MCF 10A (cell line): Measurements from ENCODE around the gene PCK2. TPM values are rescaled to one million over a fixed set of nuclear protein-coding genes. Genes with fewer than 3 reads are reported as not detected.

Experiments
- BruUV-seq: library from RNA; stranded (reverse); fragments of 400-500 nt; replicated peaks from 2 replicates; lab custom pipeline; 2021; lab: Mats Ljungman, UMichigan
- CTCF ChIA-PET: fragments of 300-600 bp; sonication (Branson Sonifier 250); formaldehyde crosslinking; extraction: SDS; loops from one replicate; lab custom pipeline; 2021; ENCODE audit warnings: antibody characterized with exemption, inconsistent platforms; lab: Yijun Ruan, JAX
- POLR2A ChIA-PET: fragments of 300-600, 350-650 bp; sonication (Branson Sonifier 250); formaldehyde crosslinking; extraction: SDS; loops from one replicate; lab custom pipeline; 2020; ENCODE audit warnings: antibody characterized with exemption, inconsistent platforms; lab: Yijun Ruan, JAX
- DNase-seq: peaks from one replicate; pipeline ENCODE4 v3.0.0-alpha.2; 2018; ENCODE audit not compliant: unreplicated experiment
- H3K27ac Mint-ChIP-seq: one replicate; pipeline ENCODE4 v1.8.0; 2022; ENCODE audit warnings: mild to moderate bottlenecking, low read depth, mixed read lengths; ENCODE audit not compliant: unreplicated experiment
- H3K27me3 Mint-ChIP-seq: one replicate; pipeline ENCODE4 v1.8.0; 2022; ENCODE audit warnings: mixed read lengths; ENCODE audit not compliant: insufficient read depth, unreplicated experiment
- H3K36me3 Mint-ChIP-seq: one replicate; pipeline ENCODE4 v1.8.0; 2022; ENCODE audit warnings: mild to moderate bottlenecking, moderate library complexity, mixed read lengths; ENCODE audit not compliant: insufficient read depth, unreplicated experiment
- H3K4me1 Mint-ChIP-seq: one replicate; pipeline ENCODE4 v1.8.0; 2022; ENCODE audit warnings: mixed read lengths; ENCODE audit not compliant: insufficient read depth, unreplicated experiment
- H3K4me3 Mint-ChIP-seq: one replicate; pipeline ENCODE4 v1.8.0; 2022; ENCODE audit warnings: mild to moderate bottlenecking, moderate library complexity, mixed read lengths; ENCODE audit not compliant: unreplicated experiment
- H3K9me3 Mint-ChIP-seq: one replicate; pipeline ENCODE4 v1.8.0; 2022; ENCODE audit warnings: mixed read lengths; ENCODE audit not compliant: unreplicated experiment
- CTCF ChIP-seq: fragments of 200-600 bp; IDR thresholded peaks from one replicate; pipeline ENCODE4 v1.8.0; 2022; ENCODE audit warnings: antibody characterized with exemption, mild to moderate bottlenecking; ENCODE audit not compliant: unreplicated experiment
- intact Hi-C: fragments of 100-400 bp; cut with micrococcal nuclease; formaldehyde crosslinking; loops from 2 replicates; pipeline ENCODE4 v1.14.1; 2022
- total RNA-seq: library from RNA; stranded (reverse); gene quantifications from 2 replicates; pipeline ENCODE4 v1.2.3, GENCODE V29; 2022

The PCK2 gene
- total RNA-seq, 1 experiment from 2014 or later: 112 TPM

GRCh38 chr14:24095271-24096068, 1.4 kb downstream of the PCK2 start:
- POLR2A ChIA-PET: interaction anchor here (0.7 to 6.4 kb wide), 7 partner anchors 12 to 557 kb away, joined by 3 to 90 read pairs (median 10); partner anchors contain the start of genes DCAF11, EMC9, NRL and RNF31

GRCh38 chr14:24096545-24097181, 2.6 kb downstream of the PCK2 start:
- TF ChIP-seq CTCF: no peak
- H3K27ac Mint-ChIP-seq: no peak overlapping the region
- peaks cover 30% of the 10 kb centered on the region for H3K36me3 Mint-ChIP-seq

More at GRCh38 chr14:24095271-24096068, 1.4 kb downstream of the PCK2 start:
- DNase-seq: peak; percentile 33
- Mint-ChIP-seq H3K27ac (peak overlapping the region; percentile 92), H3K36me3 (peaks cover 22% of the 10 kb centered on the region), H3K4me3 (peak overlapping the region; percentile 97), H3K9me3 (no peaks in the 10 kb centered on the region), H3K4me1 (peaks cover 19% of the 10 kb centered on the region), H3K27me3 (no peaks in the 10 kb centered on the region)
- BruUV-seq: no TSS peak
- TF ChIP-seq CTCF: no peak
- intact Hi-C loops: loop anchor here (2.0 kb wide), 2 partner anchors 13 to 51 kb away; partner anchors contain the start of genes PSME2 and RNF31
- CTCF ChIA-PET: interaction anchor here (0.8 to 11.2 kb wide), 9 partner anchors 10 to 195 kb away, joined by 3 to 272 read pairs (median 5); partner anchors contain the start of genes DCAF11, IRF9 and NRL

GRCh38 chr14:24098229-24098926, 4.3 kb downstream of the PCK2 start:
- Mint-ChIP-seq H3K9me3 (no peaks in the 10 kb centered on the region), H3K4me1 (peaks cover 17% of the 10 kb centered on the region), H3K27me3 (no peaks in the 10 kb centered on the region), H3K4me3 (no peak overlapping the region), H3K36me3 (peaks cover 42% of the 10 kb centered on the region), H3K27ac (no peak overlapping the region)
- ChIA-PET CTCF (interaction anchor here (0.6 to 11.2 kb wide), 2 partner anchors 8 to 20 kb away, joined by 3 to 272 read pairs; no protein-coding TSS in a partner anchor), POLR2A (interaction anchor here (0.9 kb wide), 1 partner anchor 47 kb away, joined by 3 read pairs; no protein-coding TSS in a partner anchor)
- DNase-seq: no peak
- intact Hi-C loops: no loop called here
- no TSS peak for BruUV-seq
- TF ChIP-seq CTCF: no peak

More at GRCh38 chr14:24096545-24097181, 2.6 kb downstream of the PCK2 start:
- DNase-seq: no peak
- H3K4me3 Mint-ChIP-seq: peak overlapping the region; percentile 36
- no peaks in the 10 kb centered on the region for H3K9me3 Mint-ChIP-seq
- H3K4me1 Mint-ChIP-seq: peaks cover 19% of the 10 kb centered on the region
- ChIA-PET POLR2A (interaction anchor here (0.6 kb wide), 1 partner anchor 10 kb away, joined by 3 read pairs; no protein-coding TSS in a partner anchor), CTCF (interaction anchor here (0.7 to 11.2 kb wide), 4 partner anchors 9 to 194 kb away, joined by 3 to 272 read pairs (median 3); no protein-coding TSS in a partner anchor)
- no TSS peak for BruUV-seq
- H3K27me3 Mint-ChIP-seq: no peaks in the 10 kb centered on the region
- intact Hi-C loops: no loop called here
